ENCODE data around the gene CPTP.
A peak's percentile ranks its signal among the peaks of the same experiment; 100 is the strongest.

The CPTP gene

DNA sequence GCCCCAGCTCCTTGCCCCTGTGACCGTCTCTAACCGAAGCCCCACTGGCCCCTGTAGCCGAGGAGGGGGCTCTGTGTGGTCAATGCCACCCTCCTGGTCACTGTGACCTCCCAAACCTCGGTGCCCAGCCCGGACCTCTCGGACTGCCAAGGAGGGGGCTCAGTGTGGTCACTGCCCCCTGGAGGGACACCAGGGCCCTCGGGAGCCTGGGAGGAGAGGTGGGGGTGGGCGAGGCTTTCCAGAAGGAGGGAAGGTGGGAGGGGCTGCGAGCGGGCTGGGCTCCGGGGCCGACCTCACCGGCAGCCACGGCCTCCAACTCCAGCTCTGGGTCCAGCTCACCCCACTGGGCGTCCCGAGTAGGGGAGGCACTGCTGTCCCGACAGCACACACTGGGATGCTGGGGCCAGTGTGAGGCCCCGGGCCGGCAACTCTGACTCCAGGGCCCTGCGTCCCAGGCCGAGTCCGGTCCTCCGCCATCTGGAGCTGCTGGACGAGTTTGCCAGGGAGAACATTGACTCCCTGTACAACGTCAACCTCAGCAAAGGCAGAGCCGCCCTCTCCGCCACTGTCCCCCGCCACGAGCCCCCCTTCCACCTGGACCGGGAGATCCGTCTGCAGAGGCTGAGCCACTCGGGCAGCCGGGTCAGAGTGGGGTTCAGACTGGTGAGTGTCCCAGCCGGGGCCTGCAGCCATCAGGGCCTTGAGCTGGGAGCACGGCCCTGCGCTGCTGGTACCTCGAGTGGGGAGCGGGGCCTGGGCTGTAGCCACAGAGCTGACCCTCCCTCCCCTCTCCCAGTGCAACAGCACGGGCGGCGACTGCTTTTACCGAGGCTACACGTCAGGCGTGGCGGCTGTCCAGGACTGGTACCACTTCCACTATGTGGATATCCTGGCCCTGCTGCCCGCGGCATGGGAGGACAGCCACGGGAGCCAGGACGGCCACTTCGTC lies 38.0 kb upstream of the CPTP start:
- Histone ChIP-seq H2AK5ac (ENCODE audit: low read depth, low read length) (peak overlapping the region; percentile 46), H3K27me3 (ENCODE audit: control insufficient read depth in 3 of 3, insufficient read depth in 3 of 3, low read depth in 1 of 3, low read length in 3 of 3) (no peaks in the 10 kb centered on the region), H4K8ac (ENCODE audit: low read depth, low read length) (no peak overlapping the region), H3K79me1 (ENCODE audit: low read depth, low read length) (peaks cover 8% of the 10 kb centered on the region), H3K36me3 (replicated peaks in 1 of 2; ENCODE audit: control insufficient read depth in 2 of 2, insufficient read depth in 2 of 2, low read length in 2 of 2) (no peaks in the 10 kb centered on the region), H2AFZ (ENCODE audit: low read length) (peak overlapping the region; percentile 17), H3K18ac (ENCODE audit: low read length) (peak overlapping the region; percentile 64), H2BK12ac (ENCODE audit: low read length) (peak overlapping the region; percentile 63), H2BK15ac (ENCODE audit: low read length) (peak overlapping the region; percentile 67), H3K4me1 (ENCODE audit: control insufficient read depth in 2 of 2, insufficient read depth in 1 of 2, low read depth in 1 of 2, low read length in 2 of 2) (peaks cover 0 to 4% of the 10 kb centered on the region in 2 donors), H3K23ac (ENCODE audit: low read depth, low read length, poor library complexity) (peak overlapping the region; percentile 85), H2BK5ac (ENCODE audit: low read length) (peak overlapping the region; percentile 53), H4K91ac (ENCODE audit: low read depth, low read length, poor library complexity) (no peak overlapping the region), H3K9ac (ENCODE audit: low read depth, low read length, poor library complexity) (peak overlapping the region; percentile 21), H3K9me3 (replicated peaks in 1 of 2; ENCODE audit: control insufficient read depth in 2 of 2, insufficient read depth in 1 of 2, low read depth in 1 of 2, low read length in 2 of 2) (no peaks in the 10 kb centered on the region), H3K4ac (ENCODE audit: low read length) (no peak overlapping the region), H3K4me2 (ENCODE audit: insufficient read depth, low read length, poor library complexity, severe bottlenecking) (no peak overlapping the region), H3K27ac (replicated peaks; ENCODE audit: low read length) (no peak overlapping the region), H3K4me3 (ENCODE audit: low read length in 2 of 2) (no peak overlapping the region), H2BK120ac (ENCODE audit: low read depth, low read length) (peak overlapping the region; percentile 61), H3K14ac (ENCODE audit: low read length) (peak overlapping the region; percentile 38)
- no CpG with 5 or more reads among the region's 50 CpGs for WGBS, 2 donors (ENCODE audit: extremely low coverage in 2 of 2, insufficient read length in 2 of 2, insufficient replicate concordance in 1 of 2)
- DNase-seq (ENCODE audit: low spot score): no peak

DNA sequence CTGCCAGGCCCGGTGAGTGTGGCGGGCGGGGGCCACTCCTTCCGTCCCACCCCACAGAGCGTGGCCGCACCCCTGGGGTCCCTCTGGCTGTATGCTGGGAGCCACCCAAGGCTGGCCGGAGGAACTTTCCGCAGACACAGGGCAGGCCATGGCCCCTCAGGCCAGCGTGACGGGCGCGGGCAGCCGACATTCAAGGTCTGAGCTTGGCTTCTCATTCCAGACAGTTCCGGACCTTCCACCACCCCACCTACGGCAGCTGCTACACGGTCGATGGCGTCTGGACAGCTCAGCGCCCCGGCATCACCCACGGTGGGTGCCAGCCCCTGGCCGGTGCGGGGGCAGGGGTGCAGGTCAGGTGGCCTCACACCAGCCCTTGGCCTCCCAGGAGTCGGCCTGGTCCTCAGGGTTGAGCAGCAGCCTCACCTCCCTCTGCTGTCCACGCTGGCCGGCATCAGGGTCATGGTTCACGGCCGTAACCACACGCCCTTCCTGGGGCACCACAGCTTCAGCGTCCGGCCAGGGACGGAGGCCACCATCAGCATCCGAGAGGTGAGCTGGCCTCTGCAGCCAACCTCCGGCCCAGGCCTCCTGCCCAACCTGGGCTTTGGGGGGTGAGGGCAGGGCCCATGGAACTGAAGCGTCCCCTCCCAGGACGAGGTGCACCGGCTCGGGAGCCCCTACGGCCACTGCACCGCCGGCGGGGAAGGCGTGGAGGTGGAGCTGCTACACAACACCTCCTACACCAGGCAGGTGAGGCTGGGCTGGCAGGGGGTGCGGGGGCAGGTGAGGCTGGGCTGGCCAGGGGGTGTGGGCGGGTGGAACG lies 37.1 kb upstream of the CPTP start:
- Histone ChIP-seq H3K4me3 (ENCODE audit: low read length in 2 of 2) (no peak overlapping the region), H3K9ac (ENCODE audit: low read depth, low read length, poor library complexity) (peak overlapping the region; percentile 50), H4K8ac (ENCODE audit: low read depth, low read length) (no peak overlapping the region), H2BK120ac (ENCODE audit: low read depth, low read length) (peak overlapping the region; percentile 61), H3K27ac (replicated peaks; ENCODE audit: low read length) (no peak overlapping the region), H2BK5ac (ENCODE audit: low read length) (no peak overlapping the region), H3K36me3 (replicated peaks in 1 of 2; ENCODE audit: control insufficient read depth in 2 of 2, insufficient read depth in 2 of 2, low read length in 2 of 2) (no peaks in the 10 kb centered on the region), H2BK15ac (ENCODE audit: low read length) (peak overlapping the region; percentile 67), H3K4ac (ENCODE audit: low read length) (peak overlapping the region; percentile 37), H3K23ac (ENCODE audit: low read depth, low read length, poor library complexity) (peak overlapping the region; percentile 85), H3K14ac (ENCODE audit: low read length) (no peak overlapping the region), H3K18ac (ENCODE audit: low read length) (peak overlapping the region; percentile 52), H3K9me3 (replicated peaks in 1 of 2; ENCODE audit: control insufficient read depth in 2 of 2, insufficient read depth in 1 of 2, low read depth in 1 of 2, low read length in 2 of 2) (no peaks in the 10 kb centered on the region), H4K91ac (ENCODE audit: low read depth, low read length, poor library complexity) (no peak overlapping the region), H3K4me2 (ENCODE audit: insufficient read depth, low read length, poor library complexity, severe bottlenecking) (no peak overlapping the region), H2AK5ac (ENCODE audit: low read depth, low read length) (peak overlapping the region; percentile 37), H3K79me1 (ENCODE audit: low read depth, low read length) (peaks cover 10% of the 10 kb centered on the region), H3K4me1 (ENCODE audit: control insufficient read depth in 2 of 2, insufficient read depth in 1 of 2, low read depth in 1 of 2, low read length in 2 of 2) (peaks cover 0 to 4% of the 10 kb centered on the region in 2 donors), H2BK12ac (ENCODE audit: low read length) (no peak overlapping the region), H2AFZ (ENCODE audit: low read length) (no peak overlapping the region), H3K27me3 (ENCODE audit: control insufficient read depth in 3 of 3, insufficient read depth in 3 of 3, low read depth in 1 of 3, low read length in 3 of 3) (no peaks in the 10 kb centered on the region)
- WGBS, 2 donors (ENCODE audit: extremely low coverage in 2 of 2, insufficient read length in 2 of 2, insufficient replicate concordance in 1 of 2): no CpG with 5 or more reads among the region's 46 CpGs
- DNase-seq (ENCODE audit: low spot score): no peak

DNA sequence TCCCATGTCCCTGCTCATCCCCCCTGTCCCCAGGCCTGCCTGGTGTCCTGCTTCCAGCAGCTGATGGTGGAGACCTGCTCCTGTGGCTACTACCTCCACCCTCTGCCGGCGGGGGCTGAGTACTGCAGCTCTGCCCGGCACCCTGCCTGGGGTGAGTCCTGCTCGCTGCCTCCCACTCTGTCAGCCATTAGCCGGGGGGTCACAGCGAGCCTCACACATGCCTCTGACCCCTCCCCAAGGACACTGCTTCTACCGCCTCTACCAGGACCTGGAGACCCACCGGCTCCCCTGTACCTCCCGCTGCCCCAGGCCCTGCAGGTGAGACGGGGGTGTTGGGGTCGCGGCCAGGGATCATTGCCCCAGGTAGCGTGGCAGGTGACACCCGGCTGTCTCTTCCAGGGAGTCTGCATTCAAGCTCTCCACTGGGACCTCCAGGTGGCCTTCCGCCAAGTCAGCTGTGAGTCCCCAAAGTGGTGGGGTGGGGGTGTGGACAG lies 34.3 kb upstream of the CPTP start:
- no peak for DNase-seq (ENCODE audit: low spot score)
- no peak overlapping the region for H3K4me2 ChIP-seq (ENCODE audit: insufficient read depth, low read length, poor library complexity, severe bottlenecking)
- WGBS, 2 donors (ENCODE audit: extremely low coverage in 2 of 2, insufficient read length in 2 of 2, insufficient replicate concordance in 1 of 2): no CpG with 5 or more reads among the region's 15 CpGs

More for the DNA sequence above, 34.3 kb upstream of the CPTP start:
- no peaks in the 10 kb centered on the region for H3K27me3 ChIP-seq (ENCODE audit: control insufficient read depth in 3 of 3, insufficient read depth in 3 of 3, low read depth in 1 of 3, low read length in 3 of 3)
- no peak overlapping the region for H4K91ac ChIP-seq (ENCODE audit: low read depth, low read length, poor library complexity)
- no peak overlapping the region for H3K4ac ChIP-seq (ENCODE audit: low read length)
- H3K23ac ChIP-seq (ENCODE audit: low read depth, low read length, poor library complexity): no peak overlapping the region
- peak overlapping the region; percentile 92 for H2AK5ac ChIP-seq (ENCODE audit: low read depth, low read length)
- H3K18ac ChIP-seq (ENCODE audit: low read length): peak overlapping the region; percentile 17
- no peaks in the 10 kb centered on the region for H3K4me1 ChIP-seq (ENCODE audit: control insufficient read depth in 2 of 2, insufficient read depth in 1 of 2, low read depth in 1 of 2, low read length in 2 of 2)
- no peak overlapping the region for H4K8ac ChIP-seq (ENCODE audit: low read depth, low read length)
- no peaks in the 10 kb centered on the region for H3K9me3 ChIP-seq (replicated peaks in 1 of 2; ENCODE audit: control insufficient read depth in 2 of 2, insufficient read depth in 1 of 2, low read depth in 1 of 2, low read length in 2 of 2)
- H2BK5ac ChIP-seq (ENCODE audit: low read length): peak overlapping the region; percentile 60
- H3K14ac ChIP-seq (ENCODE audit: low read length): peak overlapping the region; percentile 56
- H2BK12ac ChIP-seq (ENCODE audit: low read length): no peak overlapping the region
- H3K36me3 ChIP-seq (replicated peaks in 1 of 2; ENCODE audit: control insufficient read depth in 2 of 2, insufficient read depth in 2 of 2, low read length in 2 of 2): peaks cover 0 to 8% of the 10 kb centered on the region in 2 donors
- H2AFZ ChIP-seq (ENCODE audit: low read length): no peak overlapping the region
- no peak overlapping the region for H2BK120ac ChIP-seq (ENCODE audit: low read depth, low read length)
- no peak overlapping the region for H3K27ac ChIP-seq (replicated peaks; ENCODE audit: low read length)
- no peak overlapping the region for H3K4me3 ChIP-seq (ENCODE audit: low read length in 2 of 2)
- peak overlapping the region; percentile 15 for H2BK15ac ChIP-seq (ENCODE audit: low read length)
- H3K79me1 ChIP-seq (ENCODE audit: low read depth, low read length): peaks cover 8% of the 10 kb centered on the region
- H3K9ac ChIP-seq (ENCODE audit: low read depth, low read length, poor library complexity): no peak overlapping the region
